ENCODE results near the gene ADCY2. TPM values are rescaled to one million over a fixed set of nuclear protein-coding genes. Genes with fewer than 3 reads are reported as not detected.

ADCY2 gene
- not detected in 2 replicates for total RNA-seq

- intact Hi-C loops (cut with micrococcal nuclease): loop anchor here (5.0 kb wide), 1 partner anchor 574 kb away; no protein-coding TSS in a partner anchor
- Mint-ChIP-seq H3K36me3 (ENCODE audit: low read depth) (peaks cover 3% of the 10 kb centered on the region), H3K27ac (no peak within 1 kb of the TSS), H3K4me1 (ENCODE audit: low read depth) (peaks cover 3% of the 10 kb centered on the region), H3K4me3 (ENCODE audit: low read depth) (no peak within 1 kb of the TSS), H3K27me3 (ENCODE audit: low read depth) (peaks cover 34% of the 10 kb centered on the region), H3K9me3 (no peaks in the 10 kb centered on the region)
- DNase-seq (ENCODE audit: low spot score): no peak
Observed at GRCh38 chr5:7395947-7396712, at the start of gene ADCY2. Gene ADCY2, plus strand, starts transcription at chr5:7396138. Its CDS starts 159 bp downstream, at chr5:7396297.

GRCh38 chr5:7347377-7347776 is 48.6 kb upstream of the ADCY2 start:
- no peak for DNase-seq (ENCODE audit: low spot score)
- intact Hi-C loops (cut with micrococcal nuclease): no loop called here
- Mint-ChIP-seq H3K36me3 (ENCODE audit: low read depth) (no peaks in the 10 kb centered on the region), H3K9me3 (peaks cover 8% of the 10 kb centered on the region), H3K27me3 (ENCODE audit: low read depth) (no peaks in the 10 kb centered on the region), H3K4me3 (ENCODE audit: low read depth) (no peak overlapping the region), H3K27ac (no peak overlapping the region), H3K4me1 (ENCODE audit: low read depth) (no peaks in the 10 kb centered on the region)

- intact Hi-C loops (cut with micrococcal nuclease): no loop called here
- Mint-ChIP-seq H3K27me3 (ENCODE audit: low read depth) (no peaks in the 10 kb centered on the region), H3K4me3 (ENCODE audit: low read depth) (no peak overlapping the region), H3K36me3 (ENCODE audit: low read depth) (no peaks in the 10 kb centered on the region), H3K9me3 (peaks cover 7% of the 10 kb centered on the region), H3K4me1 (ENCODE audit: low read depth) (no peaks in the 10 kb centered on the region), H3K27ac (no peak overlapping the region)
- no peak for DNase-seq (ENCODE audit: low spot score)
Observed at GRCh38 chr5:7348168-7348854, 47.6 kb upstream of the ADCY2 start.

GRCh38 chr5:7361593-7361992 is 34.3 kb upstream of the ADCY2 start:
- intact Hi-C loops (cut with micrococcal nuclease): no loop called here
- Mint-ChIP-seq H3K36me3 (ENCODE audit: low read depth) (no peaks in the 10 kb centered on the region), H3K4me3 (ENCODE audit: low read depth) (no peak overlapping the region), H3K4me1 (ENCODE audit: low read depth) (no peaks in the 10 kb centered on the region), H3K9me3 (no peaks in the 10 kb centered on the region), H3K27ac (no peak overlapping the region), H3K27me3 (ENCODE audit: low read depth) (no peaks in the 10 kb centered on the region)
- DNase-seq (ENCODE audit: low spot score): no peak

- Mint-ChIP-seq H3K4me1 (ENCODE audit: low read depth) (no peaks in the 10 kb centered on the region), H3K27ac (no peak overlapping the region), H3K27me3 (ENCODE audit: low read depth) (no peaks in the 10 kb centered on the region), H3K9me3 (no peaks in the 10 kb centered on the region), H3K4me3 (ENCODE audit: low read depth) (no peak overlapping the region), H3K36me3 (ENCODE audit: low read depth) (no peaks in the 10 kb centered on the region)
- intact Hi-C loops (cut with micrococcal nuclease): no loop called here
- DNase-seq (ENCODE audit: low spot score): no peak
Observed at GRCh38 chr5:7363067-7363677, 32.8 kb upstream of the ADCY2 start.

GRCh38 chr5:7364226-7364875 is 31.6 kb upstream of the ADCY2 start:
- no peak for DNase-seq (ENCODE audit: low spot score)
- Mint-ChIP-seq H3K4me1 (ENCODE audit: low read depth) (no peaks in the 10 kb centered on the region), H3K9me3 (no peaks in the 10 kb centered on the region), H3K4me3 (ENCODE audit: low read depth) (no peak overlapping the region), H3K36me3 (ENCODE audit: low read depth) (no peaks in the 10 kb centered on the region), H3K27ac (no peak overlapping the region), H3K27me3 (ENCODE audit: low read depth) (no peaks in the 10 kb centered on the region)
- intact Hi-C loops (cut with micrococcal nuclease): no loop called here

- no peak for DNase-seq (ENCODE audit: low spot score)
- no peaks in the 10 kb centered on the region for H3K9me3 Mint-ChIP-seq
- H3K27ac Mint-ChIP-seq: no peak overlapping the region
- no peaks in the 10 kb centered on the region for H3K4me1 Mint-ChIP-seq (ENCODE audit: low read depth)
- H3K27me3 Mint-ChIP-seq (ENCODE audit: low read depth): no peaks in the 10 kb centered on the region
- intact Hi-C loops (cut with micrococcal nuclease): no loop called here
- no peaks in the 10 kb centered on the region for H3K36me3 Mint-ChIP-seq (ENCODE audit: low read depth)
- H3K4me3 Mint-ChIP-seq (ENCODE audit: low read depth): no peak overlapping the region
Observed at GRCh38 chr5:7367780-7368179, 28.2 kb upstream of the ADCY2 start.

GRCh38 chr5:7372399-7372798 is 23.5 kb upstream of the ADCY2 start:
- H3K27me3 Mint-ChIP-seq (ENCODE audit: low read depth): no peaks in the 10 kb centered on the region
- DNase-seq (ENCODE audit: low spot score): no peak
- H3K4me3 Mint-ChIP-seq (ENCODE audit: low read depth): no peak overlapping the region
- H3K36me3 Mint-ChIP-seq (ENCODE audit: low read depth): no peaks in the 10 kb centered on the region
- intact Hi-C loops (cut with micrococcal nuclease): no loop called here
- H3K27ac Mint-ChIP-seq: no peak overlapping the region
- no peaks in the 10 kb centered on the region for H3K9me3 Mint-ChIP-seq
- H3K4me1 Mint-ChIP-seq (ENCODE audit: low read depth): no peaks in the 10 kb centered on the region

GRCh38 chr5:7374186-7374585 is 21.8 kb upstream of the ADCY2 start:
- no peak overlapping the region for H3K4me3 Mint-ChIP-seq (ENCODE audit: low read depth)
- no peak overlapping the region for H3K27ac Mint-ChIP-seq
- intact Hi-C loops (cut with micrococcal nuclease): no loop called here
- no peaks in the 10 kb centered on the region for H3K9me3 Mint-ChIP-seq
- no peaks in the 10 kb centered on the region for H3K4me1 Mint-ChIP-seq (ENCODE audit: low read depth)
- H3K36me3 Mint-ChIP-seq (ENCODE audit: low read depth): no peaks in the 10 kb centered on the region
- H3K27me3 Mint-ChIP-seq (ENCODE audit: low read depth): no peaks in the 10 kb centered on the region
- no peak for DNase-seq (ENCODE audit: low spot score)

GRCh38 chr5:7375457-7375856 is 20.5 kb upstream of the ADCY2 start:
- Mint-ChIP-seq H3K36me3 (ENCODE audit: low read depth) (no peaks in the 10 kb centered on the region), H3K4me1 (ENCODE audit: low read depth) (no peaks in the 10 kb centered on the region), H3K4me3 (ENCODE audit: low read depth) (no peak overlapping the region), H3K27me3 (ENCODE audit: low read depth) (no peaks in the 10 kb centered on the region), H3K27ac (no peak overlapping the region), H3K9me3 (no peaks in the 10 kb centered on the region)
- DNase-seq (ENCODE audit: low spot score): no peak
- intact Hi-C loops (cut with micrococcal nuclease): no loop called here

- no peak for DNase-seq (ENCODE audit: low spot score)
- Mint-ChIP-seq H3K27me3 (ENCODE audit: low read depth) (no peaks in the 10 kb centered on the region), H3K4me1 (ENCODE audit: low read depth) (no peaks in the 10 kb centered on the region), H3K4me3 (ENCODE audit: low read depth) (no peak overlapping the region), H3K36me3 (ENCODE audit: low read depth) (no peaks in the 10 kb centered on the region), H3K9me3 (no peaks in the 10 kb centered on the region), H3K27ac (no peak overlapping the region)
- intact Hi-C loops (cut with micrococcal nuclease): no loop called here
Observed at GRCh38 chr5:7376871-7377270, 19.1 kb upstream of the ADCY2 start.

GRCh38 chr5:7377761-7378160 is 18.2 kb upstream of the ADCY2 start:
- Mint-ChIP-seq H3K36me3 (ENCODE audit: low read depth) (no peaks in the 10 kb centered on the region), H3K4me1 (ENCODE audit: low read depth) (no peaks in the 10 kb centered on the region), H3K4me3 (ENCODE audit: low read depth) (no peak overlapping the region), H3K27ac (no peak overlapping the region), H3K9me3 (no peaks in the 10 kb centered on the region), H3K27me3 (ENCODE audit: low read depth) (no peaks in the 10 kb centered on the region)
- no peak for DNase-seq (ENCODE audit: low spot score)
- intact Hi-C loops (cut with micrococcal nuclease): no loop called here

- H3K4me1 Mint-ChIP-seq (ENCODE audit: low read depth): no peaks in the 10 kb centered on the region
- H3K27me3 Mint-ChIP-seq (ENCODE audit: low read depth): no peaks in the 10 kb centered on the region
- intact Hi-C loops (cut with micrococcal nuclease): no loop called here
Observed at GRCh38 chr5:7382588-7382987, 13.3 kb upstream of the ADCY2 start.

More at GRCh38 chr5:7382588-7382987, 13.3 kb upstream of the ADCY2 start:
- Mint-ChIP-seq H3K27ac (no peak overlapping the region), H3K36me3 (ENCODE audit: low read depth) (no peaks in the 10 kb centered on the region), H3K4me3 (ENCODE audit: low read depth) (no peak overlapping the region), H3K9me3 (no peaks in the 10 kb centered on the region)
- DNase-seq (ENCODE audit: low spot score): no peak

All from activated T-helper 2 cell treated with anti-CD3 and anti-CD28 coated beads, Interferon-gamma antibody, Interleukin-2, Interleukin-4, amounts not matched to agents 10 μg/mL and 5 μg/mL and 100 μg/mL, durations not matched to agents 14 hours and 24 hours and 36 hours (primary cell).